Ishikawa (cell line): ENCODE measurements around the gene BARHL1.
A peak's percentile ranks its signal among the peaks of the same experiment; 100 is the strongest.

Experiments used
- CEBPB ChIP-seq: IDR thresholded peaks from 2 replicates; pipeline ENCODE4 v1.6.1; 2012
- CREB1 ChIP-seq: IDR thresholded peaks from 2 replicates; pipeline ENCODE4 v1.6.1; 2012; ENCODE audit warnings: low read depth
- EGR1 ChIP-seq: IDR thresholded peaks from 2 replicates; pipeline ENCODE4 v1.6.1; 2012
- EP300 ChIP-seq: IDR thresholded peaks from 2 replicates; pipeline ENCODE4 v1.6.1; 2012; ENCODE audit warnings: borderline replicate concordance
- FOXM1 ChIP-seq: IDR thresholded peaks from 2 replicates; pipeline ENCODE4 v1.6.1; 2012; ENCODE audit warnings: low read depth, borderline replicate concordance
- NFIC ChIP-seq: IDR thresholded peaks from 2 replicates; pipeline ENCODE4 v1.6.1; 2012
- RAD21 ChIP-seq: IDR thresholded peaks from 2 replicates; pipeline ENCODE4 v1.6.1; 2012; ENCODE audit warnings: low read depth
- REST ChIP-seq: IDR thresholded peaks from 2 replicates; pipeline ENCODE4 v1.6.1; 2012; ENCODE audit warnings: low read depth, mild to moderate bottlenecking
- TAF1 ChIP-seq: IDR thresholded peaks from 2 replicates; pipeline ENCODE4 v1.6.1; 2012; ENCODE audit warnings: low read depth, mild to moderate bottlenecking
- TCF12 ChIP-seq: IDR thresholded peaks from 2 replicates; pipeline ENCODE4 v1.6.1; 2012; ENCODE audit warnings: low read depth
- TEAD4 ChIP-seq: IDR thresholded peaks from 2 replicates; pipeline ENCODE4 v1.6.1; 2012
- USF1 ChIP-seq: IDR thresholded peaks from 2 replicates; pipeline ENCODE4 v1.6.1; 2012
- YY1 ChIP-seq: IDR thresholded peaks from 2 replicates; pipeline ENCODE4 v1.6.1; 2012; ENCODE audit warnings: low read depth
- ZBTB7A ChIP-seq: IDR thresholded peaks from 2 replicates; pipeline ENCODE4 v1.6.1; 2012; ENCODE audit warnings: low read depth
- TF ChIP-seq, protein P1 (sequence below): IDR thresholded peaks from 2 replicates; pipeline ENCODE4 v1.6.1; 2012

Gene BARHL1

DNA sequence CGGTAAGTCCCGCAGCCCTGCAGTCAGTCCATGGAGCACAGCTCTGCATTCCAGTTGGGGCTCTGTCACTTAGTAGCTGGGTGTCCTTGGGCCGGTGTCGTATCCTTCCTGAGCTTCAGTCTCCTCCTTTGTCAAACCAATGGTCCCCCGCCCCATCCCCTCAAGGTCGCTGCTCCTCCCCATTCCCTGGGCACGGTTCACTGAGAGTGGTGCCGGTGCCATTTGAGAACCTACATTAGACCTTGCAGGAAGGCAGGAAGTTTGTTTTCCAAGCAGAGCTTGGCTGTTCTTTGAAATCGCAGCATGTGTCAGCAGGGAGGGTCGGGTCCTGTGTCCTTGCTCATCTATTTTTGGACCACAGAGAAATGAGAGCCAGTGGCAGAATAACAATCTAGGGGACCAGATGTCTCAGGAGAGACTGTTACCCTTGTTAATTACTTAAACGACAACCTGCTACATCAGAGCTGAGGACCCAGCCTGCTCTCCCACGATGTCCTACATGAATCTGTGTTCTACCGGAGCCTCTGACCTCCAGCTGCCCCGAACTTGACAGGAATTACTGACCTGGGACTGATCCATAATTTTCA is 21.7 kb upstream of the BARHL1 start:
- TF ChIP-seq RAD21 (no peak), NFIC (no peak), FOXM1 (no peak), EP300 (no peak), CREB1 (no peak), TAF1 (no peak), ZBTB7A (no peak), TCF12 (no peak)
- TF ChIP-seq, protein P1, sequence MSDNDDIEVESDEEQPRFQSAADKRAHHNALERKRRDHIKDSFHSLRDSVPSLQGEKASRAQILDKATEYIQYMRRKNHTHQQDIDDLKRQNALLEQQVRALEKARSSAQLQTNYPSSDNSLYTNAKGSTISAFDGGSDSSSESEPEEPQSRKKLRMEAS = no peak

DNA sequence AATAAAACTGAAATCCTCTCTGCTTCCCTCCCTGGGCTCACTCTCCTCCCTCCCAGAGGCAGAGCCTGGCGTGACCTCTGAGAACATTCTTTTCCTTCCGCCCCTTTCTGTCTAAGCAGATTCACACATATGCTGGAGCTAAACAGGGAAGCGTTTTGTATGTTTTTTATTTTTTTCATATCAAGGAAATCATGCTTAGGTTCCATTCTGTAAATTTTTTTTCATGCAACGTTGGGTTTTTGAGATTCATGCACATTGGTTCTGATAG is 20.2 kb upstream of the BARHL1 start:
- no peak for TF ChIP-seq CREB1
- no peak for TF ChIP-seq ZBTB7A
- TF ChIP-seq CEBPB = no peak
- TF ChIP-seq FOXM1 = no peak
- TF ChIP-seq TAF1 = no peak
- TF ChIP-seq EP300 = no peak
- no peak for TF ChIP-seq NFIC
- no peak for TF ChIP-seq RAD21
- no peak for TF ChIP-seq YY1
- no peak for TF ChIP-seq EGR1

- TF ChIP-seq REST (no peak), EP300 (no peak), ZBTB7A (no peak), YY1 (no peak), TCF12 (no peak), RAD21 (no peak), EGR1 (no peak), CREB1 (no peak), FOXM1 (no peak), TAF1 (no peak), CEBPB (no peak), TEAD4 (no peak), USF1 (no peak), NFIC (no peak)
- TF ChIP-seq, protein P1 = no peak
These were observed 17.9 kb upstream of the BARHL1 start for GRCh38 chr9:132564526-132564925.

DNA sequence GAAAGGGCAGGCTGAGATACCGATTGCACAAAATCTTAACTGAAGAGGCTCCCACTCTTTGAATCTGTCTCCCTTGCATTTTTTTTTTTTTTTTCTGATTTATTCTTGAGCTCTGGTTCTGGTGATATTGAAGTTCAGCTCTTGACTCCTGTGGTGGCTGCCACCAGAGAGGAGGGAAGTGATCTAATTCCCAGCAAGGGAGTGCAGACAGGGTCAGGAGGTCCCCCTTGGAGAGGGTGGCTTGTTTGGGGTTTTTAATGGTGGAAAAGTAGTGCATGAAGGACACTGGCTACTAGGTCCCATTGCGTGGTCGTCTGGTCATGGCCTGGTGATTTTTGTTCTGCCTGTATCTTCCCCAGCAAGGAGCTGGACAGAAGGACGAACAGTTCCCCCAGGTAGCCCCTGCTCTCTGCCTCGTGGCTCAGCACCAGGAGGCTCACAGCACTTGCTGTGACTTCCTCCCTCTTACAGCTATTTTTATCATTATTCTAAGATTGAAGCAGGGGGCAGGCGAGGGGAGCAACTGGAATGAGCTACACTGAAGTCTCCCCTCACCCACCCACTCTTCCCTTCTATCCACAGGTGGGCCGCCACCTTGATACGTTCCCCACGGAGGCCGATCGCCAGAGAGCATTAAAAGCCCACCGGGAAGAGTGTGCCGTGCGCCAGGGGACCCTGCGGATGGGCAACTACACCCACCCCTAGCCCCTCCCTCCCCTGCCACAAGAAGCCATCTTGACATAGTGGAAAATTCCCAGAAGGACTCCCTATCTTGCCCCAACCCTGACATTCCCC is 10.4 kb upstream of the BARHL1 start:
- TF ChIP-seq EP300 (no peak), NFIC (no peak), CEBPB (no peak), REST (no peak), TCF12 (no peak), TAF1 (no peak), EGR1 (no peak), ZBTB7A (no peak)

GRCh38 chr9:132572921-132573320 is 9.5 kb upstream of the BARHL1 start:
- no peak for TF ChIP-seq YY1
- no peak for TF ChIP-seq EP300
- no peak for TF ChIP-seq CREB1
- no peak for TF ChIP-seq CEBPB

GRCh38 chr9:132575005-132575609 is 7.3 kb upstream of the BARHL1 start:
- no peak for TF ChIP-seq USF1
- TF ChIP-seq RAD21 = peak; percentile 92
